PC-3 (cell line): ENCODE results near the gene TFF3.

Experiments
- CTCF ChIP-seq: fragments of 300-600 bp; sonication (generic); conservative IDR thresholded peaks from 2 replicates; pipeline ENCODE4 v1.5.1; 2017; ENCODE audit warnings: antibody characterized with exemption, low read depth, mild to moderate bottlenecking, low read length
- EZH2 ChIP-seq: fragments of 300-600 bp; sonication (generic); IDR thresholded peaks from one replicate; pipeline ENCODE4 v1.6.1; 2017; ENCODE audit warnings: antibody characterized with exemption, mild to moderate bottlenecking, low read length; ENCODE audit not compliant: unreplicated experiment

GRCh38 chr21:42363312-42363711, 48.1 kb upstream of the TFF3 start:
- TF ChIP-seq EZH2 (no peak), CTCF (no peak)
